ENCODE results near the gene SLC22A23.

The SLC22A23 gene

DNA sequence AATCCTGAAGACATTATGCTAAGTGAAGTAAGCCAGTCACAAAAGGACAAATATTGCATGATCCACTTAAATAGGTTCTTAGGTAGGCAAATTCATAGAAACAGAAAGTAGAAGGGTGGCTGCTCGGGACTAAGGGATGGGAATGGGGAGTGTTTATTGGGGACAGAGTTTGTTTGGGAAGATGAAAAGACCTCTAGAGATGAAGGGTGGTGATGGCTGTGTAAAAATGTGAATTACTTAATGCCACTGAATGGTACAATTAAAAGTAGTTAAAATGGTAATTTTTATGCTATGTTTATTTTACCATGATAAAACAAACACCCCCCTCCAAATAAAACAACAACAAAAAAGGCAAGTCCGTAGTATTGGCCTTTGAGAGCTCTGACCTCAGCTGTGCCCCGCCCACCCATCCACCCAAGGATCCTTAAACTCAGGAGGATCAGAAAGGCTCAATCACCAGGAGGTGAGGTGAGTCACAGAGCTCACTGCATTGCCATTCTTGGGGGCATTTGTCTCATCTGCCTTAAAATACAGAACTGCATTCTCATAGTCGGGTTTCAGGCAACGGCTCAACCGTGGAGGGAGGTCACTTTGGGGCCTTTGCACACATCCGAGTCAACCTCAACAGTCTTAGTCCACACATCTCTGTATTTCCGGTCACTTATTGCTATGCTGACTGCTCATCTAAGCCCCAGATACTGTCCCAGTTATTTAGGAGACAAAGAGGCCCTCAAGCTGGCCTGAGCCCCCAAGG, 96.7 kb downstream of the SLC22A23 start:
- H3K4me2 ChIP-seq (ENCODE audit: insufficient read depth, low read length) = no peak overlapping the region

DNA sequence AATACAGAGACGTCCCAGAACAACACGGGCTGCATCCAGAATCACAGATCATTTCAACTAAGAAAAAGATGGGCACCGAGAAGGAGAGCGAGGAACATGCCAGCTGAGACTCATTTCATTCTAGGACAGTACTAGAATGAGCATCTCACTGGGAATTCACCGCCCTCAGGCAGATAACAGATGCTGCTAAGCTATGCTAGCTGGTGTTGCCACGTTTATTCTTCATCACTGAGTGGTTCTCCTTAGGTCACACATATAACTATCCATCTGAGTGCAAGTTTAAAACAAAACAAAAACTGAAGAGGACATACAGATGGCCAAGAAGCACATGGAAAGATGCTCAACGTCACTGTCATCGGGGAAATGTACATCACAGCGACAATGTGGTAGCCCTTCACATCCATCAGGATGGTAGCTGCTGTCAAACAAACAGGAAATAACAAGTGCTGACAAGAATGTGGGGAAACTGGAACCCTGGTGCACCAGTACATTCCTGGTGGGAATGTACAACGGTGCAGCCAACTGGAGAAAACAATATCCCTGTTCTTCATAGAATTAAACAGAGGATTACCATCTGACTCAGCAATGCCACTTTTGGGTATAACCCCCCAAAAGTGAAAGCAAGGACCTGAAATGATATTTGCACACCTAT, 97.6 kb downstream of the SLC22A23 start:
- no peak for ATAC-seq (ENCODE audit: insufficient read depth, low read depth)
- DNase-seq = no peak

More for the DNA sequence above, 96.7 kb downstream of the SLC22A23 start:
- Histone ChIP-seq H3K9ac (ENCODE audit: low read depth, low read length) (no peak overlapping the region), H3K79me2 (ENCODE audit: insufficient read depth, low read length) (no peaks in the 10 kb centered on the region), H3K9me3 (ENCODE audit: insufficient read depth, low read length, severe bottlenecking) (no peaks in the 10 kb centered on the region), H3K27me3 (ENCODE audit: insufficient read depth, low read length, poor library complexity) (no peaks in the 10 kb centered on the region), H2AFZ (ENCODE audit: low read depth, low read length) (no peak overlapping the region), H4K20me1 (ENCODE audit: insufficient read depth, low read length) (no peaks in the 10 kb centered on the region), H3K27ac (ENCODE audit: low read length) (no peak overlapping the region), H3K36me3 (ENCODE audit: insufficient read depth, low read length) (no peaks in the 10 kb centered on the region), H3K4me1 (ENCODE audit: insufficient read depth, low read length) (peaks cover 18% of the 10 kb centered on the region), H3K4me3 (ENCODE audit: low read depth in 1 of 2, low read length in 2 of 2) (no peak overlapping the region)
- no peak for ATAC-seq (ENCODE audit: insufficient read depth, low read depth)
- DNase-seq = no peak
- TF ChIP-seq, protein P1, sequence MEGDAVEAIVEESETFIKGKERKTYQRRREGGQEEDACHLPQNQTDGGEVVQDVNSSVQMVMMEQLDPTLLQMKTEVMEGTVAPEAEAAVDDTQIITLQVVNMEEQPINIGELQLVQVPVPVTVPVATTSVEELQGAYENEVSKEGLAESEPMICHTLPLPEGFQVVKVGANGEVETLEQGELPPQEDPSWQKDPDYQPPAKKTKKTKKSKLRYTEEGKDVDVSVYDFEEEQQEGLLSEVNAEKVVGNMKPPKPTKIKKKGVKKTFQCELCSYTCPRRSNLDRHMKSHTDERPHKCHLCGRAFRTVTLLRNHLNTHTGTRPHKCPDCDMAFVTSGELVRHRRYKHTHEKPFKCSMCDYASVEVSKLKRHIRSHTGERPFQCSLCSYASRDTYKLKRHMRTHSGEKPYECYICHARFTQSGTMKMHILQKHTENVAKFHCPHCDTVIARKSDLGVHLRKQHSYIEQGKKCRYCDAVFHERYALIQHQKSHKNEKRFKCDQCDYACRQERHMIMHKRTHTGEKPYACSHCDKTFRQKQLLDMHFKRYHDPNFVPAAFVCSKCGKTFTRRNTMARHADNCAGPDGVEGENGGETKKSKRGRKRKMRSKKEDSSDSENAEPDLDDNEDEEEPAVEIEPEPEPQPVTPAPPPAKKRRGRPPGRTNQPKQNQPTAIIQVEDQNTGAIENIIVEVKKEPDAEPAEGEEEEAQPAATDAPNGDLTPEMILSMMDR (IDR thresholded peaks at IDR 0.05; ENCODE audit: borderline replicate concordance, extremely low read depth, low read length, poor library complexity, severe bottlenecking) = no peak
- no peak for TF ChIP-seq EZH2 (IDR thresholded peaks at IDR 0.05; ENCODE audit: borderline replicate concordance, low read depth, low read length, severe bottlenecking)

DNA sequence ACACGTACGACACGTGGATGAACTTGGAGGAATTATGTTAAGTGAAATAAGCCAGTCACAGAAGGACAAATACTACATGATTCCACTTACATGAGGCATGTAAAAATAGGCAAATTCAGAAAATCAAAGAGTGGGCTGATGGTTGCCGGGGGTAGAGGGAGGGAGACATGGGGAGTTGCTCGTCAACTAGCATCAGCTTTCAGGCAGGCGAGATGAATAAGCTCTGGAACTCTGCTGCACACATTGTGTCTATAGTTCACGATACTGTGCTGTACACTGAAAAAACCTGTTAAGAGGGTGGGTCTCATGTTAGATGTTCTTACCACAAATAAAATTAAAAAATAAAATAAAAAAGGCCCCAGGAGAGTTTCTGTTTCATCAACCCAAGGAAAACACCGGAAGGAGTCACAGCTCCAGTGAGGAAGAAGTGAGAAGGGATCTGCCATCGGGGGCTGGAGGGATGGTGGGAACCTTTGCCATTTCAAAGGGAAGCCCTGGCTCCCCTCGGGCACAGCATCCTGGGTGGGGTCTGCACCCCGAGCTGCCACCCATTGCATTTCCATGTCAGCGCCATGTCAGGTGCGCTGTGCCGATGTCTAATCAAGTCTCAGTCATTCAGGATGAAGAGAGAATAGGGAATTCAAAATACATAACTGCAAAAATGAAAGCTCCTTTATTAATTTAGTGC, 98.3 kb downstream of the SLC22A23 start:
- Histone ChIP-seq H4K20me1 (ENCODE audit: insufficient read depth, low read length) (no peaks in the 10 kb centered on the region), H3K9me3 (ENCODE audit: insufficient read depth, low read length, severe bottlenecking) (no peaks in the 10 kb centered on the region), H3K79me2 (ENCODE audit: insufficient read depth, low read length) (no peaks in the 10 kb centered on the region), H3K4me3 (ENCODE audit: low read depth in 1 of 2, low read length in 2 of 2) (no peak overlapping the region), H3K9ac (ENCODE audit: low read depth, low read length) (no peak overlapping the region), H3K4me2 (ENCODE audit: insufficient read depth, low read length) (no peak overlapping the region), H3K27ac (ENCODE audit: low read length) (no peak overlapping the region), H3K27me3 (ENCODE audit: insufficient read depth, low read length, poor library complexity) (no peaks in the 10 kb centered on the region), H3K36me3 (ENCODE audit: insufficient read depth, low read length) (no peaks in the 10 kb centered on the region), H3K4me1 (ENCODE audit: insufficient read depth, low read length) (peaks cover 18% of the 10 kb centered on the region), H2AFZ (ENCODE audit: low read depth, low read length) (no peak overlapping the region)
- TF ChIP-seq EZH2 (IDR thresholded peaks at IDR 0.05; ENCODE audit: borderline replicate concordance, low read depth, low read length, severe bottlenecking) = no peak
- TF ChIP-seq, protein P1 (IDR thresholded peaks at IDR 0.05; ENCODE audit: borderline replicate concordance, extremely low read depth, low read length, poor library complexity, severe bottlenecking) = no peak
- no peak for ATAC-seq (ENCODE audit: insufficient read depth, low read depth)
- no peak for DNase-seq

More for the DNA sequence above, 97.6 kb downstream of the SLC22A23 start:
- Histone ChIP-seq H3K79me2 (ENCODE audit: insufficient read depth, low read length) (no peaks in the 10 kb centered on the region), H3K27me3 (ENCODE audit: insufficient read depth, low read length, poor library complexity) (no peaks in the 10 kb centered on the region), H3K9me3 (ENCODE audit: insufficient read depth, low read length, severe bottlenecking) (no peaks in the 10 kb centered on the region), H4K20me1 (ENCODE audit: insufficient read depth, low read length) (no peaks in the 10 kb centered on the region), H3K4me2 (ENCODE audit: insufficient read depth, low read length) (no peak overlapping the region), H2AFZ (ENCODE audit: low read depth, low read length) (no peak overlapping the region), H3K4me3 (ENCODE audit: low read depth in 1 of 2, low read length in 2 of 2) (no peak overlapping the region), H3K36me3 (ENCODE audit: insufficient read depth, low read length) (no peaks in the 10 kb centered on the region), H3K4me1 (ENCODE audit: insufficient read depth, low read length) (peaks cover 18% of the 10 kb centered on the region), H3K9ac (ENCODE audit: low read depth, low read length) (no peak overlapping the region), H3K27ac (ENCODE audit: low read length) (no peak overlapping the region)
- TF ChIP-seq, protein P1 (IDR thresholded peaks at IDR 0.05; ENCODE audit: borderline replicate concordance, extremely low read depth, low read length, poor library complexity, severe bottlenecking) = no peak
- no peak for TF ChIP-seq EZH2 (IDR thresholded peaks at IDR 0.05; ENCODE audit: borderline replicate concordance, low read depth, low read length, severe bottlenecking)

All from DND-41 (cell line).